Measurements from ENCODE around the gene SPARC. TPM values are rescaled to one million over a fixed set of nuclear protein-coding genes. Genes with fewer than 3 reads are reported as not detected.

The SPARC gene
- total and polyA plus RNA-seq, 2 donors (not counting 1 experiment from before 2014, with no cell fraction given), result 0.45 TPM; not detected in 1

- Histone ChIP-seq H3K4me2 (replicated peaks; ENCODE audit: low read depth, low read length, poor library complexity, severe bottlenecking) (no peak overlapping the region), H3K9me3 (ENCODE audit: control extremely low read depth in 1 of 3, control insufficient read depth in 2 of 3, insufficient read depth in 1 of 3, low read length in 2 of 3) (no peaks in the 10 kb centered on the region), H4K20me1 (ENCODE audit: control insufficient read depth, insufficient read depth, low read length, poor library complexity, severe bottlenecking) (no peaks in the 10 kb centered on the region), H2AFZ (ENCODE audit: insufficient read depth, low read depth, low read length, poor library complexity, severe bottlenecking) (no peak overlapping the region), H3K9ac (ENCODE audit: low read length) (no peak overlapping the region), H3K27ac (ENCODE audit: low read length in 2 of 2) (no peak overlapping the region), H3K79me2 (ENCODE audit: control insufficient read depth, insufficient read depth, low read length) (no peaks in the 10 kb centered on the region), H3K27me3 (replicated peaks in 1 of 4; ENCODE audit: control extremely low read depth in 1 of 4, control insufficient read depth in 3 of 4, insufficient read depth in 4 of 4, low read length in 3 of 4) (peaks cover 0 to 3% (median 0%) of the 10 kb centered on the region in 4 experiments), H3K4me1 (ENCODE audit: control insufficient read depth in 2 of 2, insufficient read depth in 2 of 2, low read length in 2 of 2) (no peaks in the 10 kb centered on the region), H3K4me3 (ENCODE audit: control extremely low read depth in 1 of 5, extremely low read depth in 1 of 5, insufficient read depth in 1 of 5, low read depth in 2 of 5, low read length in 4 of 5) (no peak overlapping the region), H3K36me3 (replicated peaks in 1 of 2; ENCODE audit: control extremely low read depth in 1 of 2, control insufficient read depth in 1 of 2, extremely low read depth in 1 of 2, insufficient read depth in 2 of 2, low read length in 1 of 2) (no peaks in the 10 kb centered on the region)
- 98% methylated on average over 5 of the region's 8 CpGs for WGBS (ENCODE audit: insufficient coverage)
- Mint-ChIP-seq H3K27me3 (no peaks in the 10 kb centered on the region), H3K27ac (no peak overlapping the region), H3K4me1 (no peaks in the 10 kb centered on the region), H3K9me3 (ENCODE audit: insufficient read depth) (no peaks in the 10 kb centered on the region), H3K4me3 (no peak overlapping the region)
- ATAC-seq (ENCODE audit: low read depth), result no peak
- intact Hi-C loops (cut with micrococcal nuclease), result no loop called here
- TF ChIP-seq CTCF (IDR thresholded peaks at IDR 0.05) (no peak), EZH2 (IDR thresholded peaks at IDR 0.05; ENCODE audit: borderline replicate concordance, insufficient read depth, low read depth, low read length, poor library complexity, severe bottlenecking) (no peak)
- CTCF ChIA-PET, result no interaction called here
- no peak for DNase-seq
- POLR2A ChIA-PET, result no interaction called here
Observed at GRCh38 chr5:151679421-151680155, 7.1 kb downstream of the SPARC start.

GRCh38 chr5:151678713-151679112 is 8.0 kb downstream of the SPARC start:
- H3K9me3 ChIP-seq (ENCODE audit: control extremely low read depth in 1 of 3, control insufficient read depth in 2 of 3, insufficient read depth in 1 of 3, low read length in 2 of 3), result no peaks in the 10 kb centered on the region
- no peak overlapping the region for H3K4me3 Mint-ChIP-seq
- no peaks in the 10 kb centered on the region for H3K36me3 ChIP-seq (replicated peaks in 1 of 2; ENCODE audit: control extremely low read depth in 1 of 2, control insufficient read depth in 1 of 2, extremely low read depth in 1 of 2, insufficient read depth in 2 of 2, low read length in 1 of 2)
- H3K27ac Mint-ChIP-seq, result no peak overlapping the region
- ChIA-PET POLR2A (no interaction called here), CTCF (no interaction called here)
- peaks cover 0 to 3% (median 0%) of the 10 kb centered on the region in 4 experiments for H3K27me3 ChIP-seq (replicated peaks in 1 of 4; ENCODE audit: control extremely low read depth in 1 of 4, control insufficient read depth in 3 of 4, insufficient read depth in 4 of 4, low read length in 3 of 4)
- no peak overlapping the region for H3K4me2 ChIP-seq (replicated peaks; ENCODE audit: low read depth, low read length, poor library complexity, severe bottlenecking)
- H3K4me3 ChIP-seq (ENCODE audit: control extremely low read depth in 1 of 5, extremely low read depth in 1 of 5, insufficient read depth in 1 of 5, low read depth in 2 of 5, low read length in 4 of 5), result no peak overlapping the region
- ATAC-seq (ENCODE audit: low read depth), result no peak
- no peaks in the 10 kb centered on the region for H3K4me1 Mint-ChIP-seq
- no peaks in the 10 kb centered on the region for H3K9me3 Mint-ChIP-seq (ENCODE audit: insufficient read depth)
- no peak overlapping the region for H2AFZ ChIP-seq (ENCODE audit: insufficient read depth, low read depth, low read length, poor library complexity, severe bottlenecking)
- H3K9ac ChIP-seq (ENCODE audit: low read length), result no peak overlapping the region
- no peak for DNase-seq
- intact Hi-C loops (cut with micrococcal nuclease), result no loop called here
- WGBS (ENCODE audit: insufficient coverage), result 78% methylated on average over 1 of the region's 5 CpGs
- H4K20me1 ChIP-seq (ENCODE audit: control insufficient read depth, insufficient read depth, low read length, poor library complexity, severe bottlenecking), result no peaks in the 10 kb centered on the region
- no peaks in the 10 kb centered on the region for H3K79me2 ChIP-seq (ENCODE audit: control insufficient read depth, insufficient read depth, low read length)
- TF ChIP-seq EZH2 (IDR thresholded peaks at IDR 0.05; ENCODE audit: borderline replicate concordance, insufficient read depth, low read depth, low read length, poor library complexity, severe bottlenecking) (no peak), CTCF (IDR thresholded peaks at IDR 0.05) (no peak)
- H3K27ac ChIP-seq (ENCODE audit: low read length in 2 of 2), result no peak overlapping the region
- no peaks in the 10 kb centered on the region for H3K4me1 ChIP-seq (ENCODE audit: control insufficient read depth in 2 of 2, insufficient read depth in 2 of 2, low read length in 2 of 2)
- H3K27me3 Mint-ChIP-seq, result no peaks in the 10 kb centered on the region

Measured in B cell (primary cell).